GM10847 (cell line): ENCODE data around the gene C6orf89.

ENCODE experiments used
- POLR2A ChIP-seq: IDR thresholded peaks from 2 replicates; pipeline ENCODE4 v1.6.1; 2011; ENCODE audit not compliant: insufficient read length; ENCODE audit errors: extremely low read depth

C6orf89 gene

GRCh38 chr6:36847152-36847551, 38.6 kb upstream of the C6orf89 start:
- TF ChIP-seq POLR2A = no peak

- no peak for TF ChIP-seq POLR2A
These were observed 37.8 kb upstream of the C6orf89 start for GRCh38 chr6:36847991-36848390.

GRCh38 chr6:36848658-36849441, 36.9 kb upstream of the C6orf89 start:
- no peak for TF ChIP-seq POLR2A

GRCh38 chr6:36850021-36850420, 35.7 kb upstream of the C6orf89 start:
- TF ChIP-seq POLR2A = no peak

GRCh38 chr6:36851149-36851614, 34.6 kb upstream of the C6orf89 start:
- no peak for TF ChIP-seq POLR2A

- TF ChIP-seq POLR2A = no peak
These were observed 34.1 kb upstream of the C6orf89 start for GRCh38 chr6:36851626-36852025.

- no peak for TF ChIP-seq POLR2A
These were observed 33.1 kb upstream of the C6orf89 start for GRCh38 chr6:36852481-36853147.

GRCh38 chr6:36853325-36853724, 32.4 kb upstream of the C6orf89 start:
- no peak for TF ChIP-seq POLR2A

- no peak for TF ChIP-seq POLR2A
These were observed 30.0 kb upstream of the C6orf89 start for GRCh38 chr6:36855750-36856149.

GRCh38 chr6:36856277-36856676, 29.5 kb upstream of the C6orf89 start:
- no peak for TF ChIP-seq POLR2A

GRCh38 chr6:36857325-36857724, 28.4 kb upstream of the C6orf89 start:
- no peak for TF ChIP-seq POLR2A

- no peak for TF ChIP-seq POLR2A
These were observed 27.3 kb upstream of the C6orf89 start for GRCh38 chr6:36858407-36858981.

- no peak for TF ChIP-seq POLR2A
These were observed 25.6 kb upstream of the C6orf89 start for GRCh38 chr6:36860126-36860525.

- no peak for TF ChIP-seq POLR2A
These were observed 23.4 kb upstream of the C6orf89 start for GRCh38 chr6:36862164-36862847.

- no peak for TF ChIP-seq POLR2A
These were observed 22.8 kb upstream of the C6orf89 start for GRCh38 chr6:36862848-36863382.
